Measurements from ENCODE around the gene NTRK1.

DNA sequence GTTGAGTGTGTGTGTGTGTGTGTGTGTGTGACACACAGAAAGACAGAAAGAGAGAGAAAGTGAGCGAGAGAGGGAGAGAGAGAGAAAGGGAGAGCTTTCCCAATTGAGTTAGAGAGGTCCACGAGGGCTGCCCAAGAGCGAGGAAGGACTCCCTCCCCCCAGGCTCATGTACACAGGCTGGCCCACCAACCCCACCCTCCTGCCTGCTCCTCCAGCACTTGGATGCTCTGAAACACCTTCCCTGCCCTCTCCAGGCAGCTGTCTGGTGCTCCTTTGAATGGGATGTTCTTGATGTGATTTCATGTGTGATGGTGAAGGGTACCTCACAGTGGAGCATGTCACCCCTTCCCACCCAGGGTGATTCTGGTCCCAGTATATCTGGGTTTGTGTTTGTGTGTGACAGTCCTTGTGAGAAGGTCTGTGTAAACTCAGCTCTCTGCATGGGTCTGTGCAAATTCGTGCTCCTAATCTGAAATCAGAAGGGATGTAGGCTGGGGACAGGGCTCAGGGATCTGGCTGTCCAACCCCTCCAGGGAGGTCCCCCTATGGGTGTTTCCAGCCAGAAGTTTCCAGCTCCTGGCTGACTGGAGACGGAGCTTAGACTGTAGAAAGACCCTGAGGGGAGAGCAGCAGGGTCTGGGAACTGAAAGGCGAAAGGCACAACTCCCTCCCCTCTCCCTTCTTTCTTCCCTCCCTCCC, 26.1 kb downstream of the NTRK1 start:
- TF ChIP-seq, protein P1, sequence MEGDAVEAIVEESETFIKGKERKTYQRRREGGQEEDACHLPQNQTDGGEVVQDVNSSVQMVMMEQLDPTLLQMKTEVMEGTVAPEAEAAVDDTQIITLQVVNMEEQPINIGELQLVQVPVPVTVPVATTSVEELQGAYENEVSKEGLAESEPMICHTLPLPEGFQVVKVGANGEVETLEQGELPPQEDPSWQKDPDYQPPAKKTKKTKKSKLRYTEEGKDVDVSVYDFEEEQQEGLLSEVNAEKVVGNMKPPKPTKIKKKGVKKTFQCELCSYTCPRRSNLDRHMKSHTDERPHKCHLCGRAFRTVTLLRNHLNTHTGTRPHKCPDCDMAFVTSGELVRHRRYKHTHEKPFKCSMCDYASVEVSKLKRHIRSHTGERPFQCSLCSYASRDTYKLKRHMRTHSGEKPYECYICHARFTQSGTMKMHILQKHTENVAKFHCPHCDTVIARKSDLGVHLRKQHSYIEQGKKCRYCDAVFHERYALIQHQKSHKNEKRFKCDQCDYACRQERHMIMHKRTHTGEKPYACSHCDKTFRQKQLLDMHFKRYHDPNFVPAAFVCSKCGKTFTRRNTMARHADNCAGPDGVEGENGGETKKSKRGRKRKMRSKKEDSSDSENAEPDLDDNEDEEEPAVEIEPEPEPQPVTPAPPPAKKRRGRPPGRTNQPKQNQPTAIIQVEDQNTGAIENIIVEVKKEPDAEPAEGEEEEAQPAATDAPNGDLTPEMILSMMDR (IDR thresholded peaks at IDR 0.05; ENCODE audit: low read length) = no peak
- TF ChIP-seq EZH2 (IDR thresholded peaks at IDR 0.05; ENCODE audit: borderline replicate concordance, low read length) = no peak
